Mesodermal cell (in vitro differentiated cells): Measurements from ENCODE around the gene SEC23B.
"Not testable (repeated sequence)": the region's sequence is repeated elsewhere in the genome, so short reads cannot be mapped to it uniquely, and the experiment has no call there.

Experiments
- H3K27ac ChIP-seq: 2 replicates; pipeline ENCODE4 v1.7.0; 2013; ENCODE audit warnings: mild to moderate bottlenecking, low read depth, low read length, moderate library complexity; ENCODE audit not compliant: severe bottlenecking
- H3K36me3 ChIP-seq: 2 replicates; pipeline ENCODE4 v1.7.1; 2013; ENCODE audit warnings: mild to moderate bottlenecking, low read length, moderate library complexity; ENCODE audit not compliant: control insufficient read depth, insufficient read depth
- H3K4me1 ChIP-seq: one replicate; pipeline ENCODE4 v1.7.1; 2013; ENCODE audit warnings: mild to moderate bottlenecking, low read length; ENCODE audit not compliant: insufficient read depth, control insufficient read depth, poor library complexity, severe bottlenecking
- H3K4me3 ChIP-seq: 2 replicates; pipeline ENCODE4 v1.7.0; 2013; ENCODE audit warnings: low read length, control low read depth, mild to moderate bottlenecking; ENCODE audit not compliant: insufficient read depth, poor library complexity, severe bottlenecking; ENCODE audit errors: extremely low read depth
- H3K9me3 ChIP-seq: 2 replicates; pipeline ENCODE4 v1.7.1; 2013; ENCODE audit warnings: mild to moderate bottlenecking, low read length, moderate library complexity; ENCODE audit not compliant: control insufficient read depth
- WGBS, 2 experiments: methylation state at CpG; one replicate each; pipeline ENCODE4 v1.1.5; 2013; ENCODE audit warnings: missing lambda C conversion rate in 2 of 2; ENCODE audit not compliant: insufficient coverage in 2 of 2; 5-methylcytosine and 5-hydroxymethylcytosine counted together

The SEC23B gene

DNA sequence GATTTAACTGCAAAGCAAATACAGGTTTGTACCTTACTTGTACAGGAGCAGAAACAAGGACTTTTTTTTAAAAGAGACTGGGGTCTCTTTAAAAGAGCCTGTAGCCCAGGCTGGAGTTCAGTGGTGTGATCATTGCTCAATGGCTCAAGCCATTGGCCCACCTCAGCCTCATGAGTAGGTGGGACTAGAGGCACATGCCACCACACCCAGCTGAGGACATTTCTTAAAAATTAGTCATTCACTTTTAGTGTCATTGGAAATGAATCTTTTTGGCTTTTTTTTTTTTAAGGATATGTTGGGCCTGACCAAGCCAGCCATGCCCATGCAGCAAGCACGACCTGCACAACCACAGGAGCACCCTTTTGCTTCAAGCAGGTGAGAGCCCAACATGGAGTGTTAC lies 16.9 kb downstream of the SEC23B start:
- Histone ChIP-seq H3K27ac (no peak overlapping the region), H3K36me3 (peaks cover 79% of the 10 kb centered on the region), H3K9me3 (no peaks in the 10 kb centered on the region), H3K4me1 (peaks cover 5% of the 10 kb centered on the region), H3K4me3 (no peak overlapping the region)
- 93% methylated on average over 1 of the region's 1 CpG; no CpG with 5 or more reads in 1 of the 2 experiments for WGBS, 2 experiments

DNA sequence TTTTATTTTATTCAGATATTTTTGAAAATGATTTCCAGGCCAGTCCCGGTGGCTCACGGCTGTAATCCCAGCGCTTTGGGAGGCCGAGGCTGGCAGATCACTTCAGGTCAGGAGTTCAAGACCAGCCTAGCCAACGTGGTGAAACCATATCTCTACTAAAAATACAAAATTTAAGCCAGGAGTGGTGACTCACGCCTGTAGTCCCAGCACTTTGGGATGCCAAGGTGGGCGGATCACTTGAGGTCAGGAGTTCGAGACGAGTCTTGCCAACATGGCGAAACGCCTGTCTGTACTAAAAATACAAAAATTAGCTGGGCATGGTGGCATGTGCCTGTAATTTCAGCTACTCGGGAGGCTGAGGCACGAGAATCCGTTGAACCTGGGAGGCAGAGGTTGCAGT lies 19.0 kb downstream of the SEC23B start:
- WGBS, 2 experiments = 82 to 88% methylated on average over 10 to 14 of the region's 14 CpGs
- H3K27ac ChIP-seq, H3K4me1 ChIP-seq, H3K9me3 ChIP-seq, H3K4me3 ChIP-seq: not testable (repeated sequence)
- peaks cover 86% of the 10 kb centered on the region for H3K36me3 ChIP-seq

DNA sequence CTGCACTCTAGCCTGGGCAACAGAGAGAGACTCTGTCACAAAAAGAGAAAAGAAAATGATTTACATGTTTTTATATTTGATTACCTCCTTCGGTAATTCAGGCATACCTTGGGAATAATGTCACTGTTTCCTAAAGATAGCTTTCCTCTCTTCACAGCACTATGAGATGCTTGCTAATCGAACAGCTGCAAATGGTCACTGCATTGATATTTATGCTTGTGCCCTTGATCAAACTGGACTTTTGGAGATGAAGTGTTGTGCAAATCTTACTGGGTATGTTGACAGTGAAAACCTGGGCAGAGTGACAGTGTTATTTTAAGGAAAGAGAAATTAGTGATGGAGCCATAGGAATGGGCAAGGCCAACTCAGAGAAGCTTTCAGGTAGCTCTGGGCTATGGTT lies 19.6 kb downstream of the SEC23B start:
- Histone ChIP-seq H3K4me1 (peaks cover 5% of the 10 kb centered on the region), H3K9me3 (no peaks in the 10 kb centered on the region), H3K36me3 (peaks cover 83% of the 10 kb centered on the region), H3K27ac (no peak overlapping the region), H3K4me3 (no peak overlapping the region)
- 100% methylated on average over 1 of the region's 2 CpGs for WGBS, 2 experiments

DNA sequence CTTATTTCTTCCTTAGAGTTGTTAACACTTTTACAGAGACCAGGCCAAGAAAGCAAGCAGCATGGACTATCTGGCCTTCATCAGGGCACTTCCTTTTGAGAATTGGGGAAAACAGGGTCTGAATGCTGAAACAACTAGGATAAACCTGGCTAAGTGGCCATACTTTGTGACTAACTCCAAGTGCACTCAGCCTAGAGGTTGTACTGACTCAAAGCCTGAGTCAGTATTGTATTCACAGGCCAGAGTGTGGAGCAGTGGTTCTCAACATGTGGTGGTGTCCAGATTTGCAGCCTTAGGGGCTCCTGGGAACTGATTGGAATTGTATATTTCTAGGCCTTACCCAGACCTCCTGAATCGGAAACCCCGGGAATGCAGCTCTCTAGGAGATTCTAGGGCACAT lies 20.1 kb downstream of the SEC23B start:
- Histone ChIP-seq H3K4me1 (peaks cover 5% of the 10 kb centered on the region), H3K27ac (no peak overlapping the region), H3K36me3 (peaks cover 88% of the 10 kb centered on the region), H3K4me3 (no peak overlapping the region), H3K9me3 (no peaks in the 10 kb centered on the region)
- WGBS, 2 experiments = 100% methylated on average over 2 of the region's 2 CpGs

DNA sequence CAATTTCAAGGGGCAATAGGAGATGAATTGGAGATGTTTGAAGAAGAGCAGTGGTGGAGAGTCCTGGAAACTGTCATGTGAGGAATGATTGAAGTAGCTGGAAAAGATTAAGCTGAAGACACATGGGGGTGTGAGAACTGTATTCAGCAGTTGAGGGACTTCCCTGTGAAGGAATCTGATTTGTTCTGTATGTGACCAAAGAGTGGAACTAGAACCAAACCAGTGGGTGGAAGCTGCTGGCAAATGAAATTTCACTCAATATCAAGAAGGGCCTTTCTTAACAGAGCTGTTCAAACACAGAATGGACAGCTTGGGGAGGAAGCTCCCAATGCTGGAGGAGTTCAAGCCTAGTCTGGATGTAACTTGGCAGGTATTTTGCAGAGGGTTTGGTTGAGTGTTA lies 21.3 kb downstream of the SEC23B start:
- Histone ChIP-seq H3K4me3 (no peak overlapping the region), H3K27ac (no peak overlapping the region), H3K4me1 (peaks cover 5% of the 10 kb centered on the region), H3K9me3 (no peaks in the 10 kb centered on the region), H3K36me3 (peaks cover 94% of the 10 kb centered on the region)

DNA sequence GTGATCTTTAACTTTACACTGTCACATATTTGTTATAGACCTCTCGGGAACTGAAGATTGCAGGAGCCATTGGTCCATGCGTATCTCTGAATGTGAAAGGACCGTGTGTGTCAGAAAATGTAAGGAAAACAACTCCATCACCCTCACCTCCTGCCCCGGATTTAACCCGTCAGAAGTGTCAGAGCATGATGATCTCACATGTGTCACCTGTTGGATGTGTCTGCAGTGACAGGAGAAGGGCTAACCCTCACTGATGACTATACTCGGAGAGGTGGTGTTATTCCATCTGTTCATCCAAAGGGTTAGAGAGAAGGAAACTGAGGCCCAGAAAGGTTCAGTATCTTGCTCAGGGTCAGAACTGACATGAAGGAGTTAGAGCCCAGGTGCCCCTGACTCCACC lies 24.9 kb downstream of the SEC23B start:
- Histone ChIP-seq H3K4me1 (no peaks in the 10 kb centered on the region), H3K9me3 (no peaks in the 10 kb centered on the region), H3K4me3 (no peak overlapping the region), H3K36me3 (peaks cover 82% of the 10 kb centered on the region), H3K27ac (no peak overlapping the region)
- WGBS, 2 experiments = 96 to 100% methylated on average over 1 to 3 of the region's 6 CpGs

DNA sequence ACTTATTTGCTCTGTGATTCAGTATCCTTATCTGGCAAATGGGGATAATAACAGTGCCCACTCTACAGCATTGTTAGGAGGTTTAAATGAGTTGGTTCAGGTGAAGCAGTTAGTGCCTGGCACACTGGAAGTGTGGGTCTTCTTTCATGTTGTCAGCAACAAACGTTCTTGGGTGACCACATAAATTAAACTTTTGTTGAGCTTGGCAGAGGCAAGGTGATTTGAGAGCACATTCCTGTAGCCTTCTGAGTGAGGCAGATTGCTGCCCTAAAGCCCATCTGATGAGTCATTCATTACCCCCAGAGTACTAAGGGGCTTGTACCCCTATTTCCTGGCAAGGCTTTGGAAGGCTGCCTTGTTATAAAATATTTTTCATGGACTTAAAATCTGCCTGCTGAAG lies 25.8 kb downstream of the SEC23B start:
- 75 to 85% methylated on average over 1 of the region's 1 CpG for WGBS, 2 experiments
- Histone ChIP-seq H3K27ac (no peak overlapping the region), H3K4me3 (no peak overlapping the region), H3K9me3 (no peaks in the 10 kb centered on the region), H3K36me3 (peaks cover 77% of the 10 kb centered on the region), H3K4me1 (no peaks in the 10 kb centered on the region)

DNA sequence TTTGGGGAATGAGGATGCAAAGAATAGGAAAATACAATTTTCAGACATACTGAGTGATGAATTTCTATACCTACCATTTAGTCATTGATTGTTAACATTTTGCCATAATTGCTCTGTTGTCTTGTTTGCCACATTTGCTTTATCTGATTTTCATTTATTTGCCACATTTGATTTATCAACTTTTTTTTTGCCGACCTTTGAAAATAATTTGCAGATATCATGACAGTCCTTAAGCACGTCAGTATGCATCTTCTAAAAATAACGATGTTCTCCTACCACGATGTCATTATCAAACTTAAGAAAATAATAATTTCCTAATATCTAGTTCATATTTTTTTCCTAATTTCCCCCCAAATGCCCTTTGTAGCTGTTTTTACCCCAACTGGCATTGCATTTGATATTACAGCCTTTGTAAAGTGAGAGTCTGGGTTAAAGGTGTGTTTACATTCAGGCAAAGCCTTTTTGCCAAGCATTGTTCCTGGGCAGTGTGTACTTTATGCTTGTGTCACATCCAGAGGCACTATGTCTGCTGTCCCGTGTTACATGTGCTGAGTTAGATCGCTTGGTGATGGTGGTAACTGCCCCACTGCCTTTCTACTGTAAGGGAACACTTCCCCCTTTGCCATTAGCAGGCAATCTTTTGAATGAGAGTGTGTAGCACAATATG lies 26.4 kb downstream of the SEC23B start:
- H3K9me3 ChIP-seq = no peaks in the 10 kb centered on the region
- H3K36me3 ChIP-seq = peaks cover 71% of the 10 kb centered on the region
- H3K4me3 ChIP-seq = no peak overlapping the region
- no peaks in the 10 kb centered on the region for H3K4me1 ChIP-seq
- H3K27ac ChIP-seq = no peak overlapping the region
- whole genome bisulfite sequencing, 2 experiments = 95 to 100% methylated on average over 3 to 4 of the region's 6 CpGs

DNA sequence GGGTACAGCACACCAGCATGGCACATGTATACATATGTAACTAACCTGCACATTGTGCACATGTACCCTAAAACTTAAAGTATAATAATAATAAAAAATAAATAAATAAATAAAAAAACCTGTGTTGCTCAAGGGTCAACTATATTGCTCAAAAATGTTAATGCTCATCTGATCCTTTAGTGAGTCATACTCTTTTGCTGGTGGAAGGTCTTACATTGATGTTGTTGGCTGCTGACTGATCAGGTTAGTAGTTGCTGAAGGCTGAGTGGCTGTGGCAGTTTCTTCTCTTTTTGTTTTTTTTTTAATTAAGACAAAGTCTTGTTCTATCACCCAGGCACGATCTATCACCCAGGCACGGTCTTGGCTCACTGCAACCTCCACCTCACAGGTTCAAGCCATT lies 29.9 kb downstream of the SEC23B start:
- 92 to 94% methylated on average over 2 of the region's 2 CpGs for WGBS, 2 experiments
- no peak overlapping the region for H3K4me3 ChIP-seq
- H3K27ac ChIP-seq = no peak overlapping the region
- H3K4me1 ChIP-seq = no peaks in the 10 kb centered on the region
- H3K36me3 ChIP-seq = peaks cover 66% of the 10 kb centered on the region
- H3K9me3 ChIP-seq = no peaks in the 10 kb centered on the region

DNA sequence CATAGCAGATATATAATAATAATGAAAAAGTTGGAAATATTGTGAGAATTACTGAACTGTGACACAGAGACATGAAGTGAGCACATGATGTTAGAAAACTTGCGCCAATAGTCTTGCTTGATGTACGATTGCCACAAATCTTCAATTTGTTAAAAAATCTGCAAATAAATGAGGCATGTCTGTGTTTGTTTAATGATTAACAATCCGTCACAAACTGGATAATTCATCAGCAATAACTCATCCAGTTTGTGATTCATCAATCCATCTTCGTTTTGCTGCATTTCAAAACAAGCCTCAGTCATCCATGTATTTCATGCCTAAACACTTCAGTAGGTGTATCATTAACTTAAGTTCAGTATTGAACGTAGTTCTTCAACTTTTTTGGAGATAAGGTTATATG lies 34.0 kb downstream of the SEC23B start:
- H3K36me3 ChIP-seq = peaks cover 75% of the 10 kb centered on the region
- H3K4me3 ChIP-seq = no peak overlapping the region
- 93 to 98% methylated on average over 3 to 5 of the region's 5 CpGs for WGBS, 2 experiments
- H3K9me3 ChIP-seq = no peaks in the 10 kb centered on the region
- H3K4me1 ChIP-seq = no peaks in the 10 kb centered on the region
- H3K27ac ChIP-seq = no peak overlapping the region

DNA sequence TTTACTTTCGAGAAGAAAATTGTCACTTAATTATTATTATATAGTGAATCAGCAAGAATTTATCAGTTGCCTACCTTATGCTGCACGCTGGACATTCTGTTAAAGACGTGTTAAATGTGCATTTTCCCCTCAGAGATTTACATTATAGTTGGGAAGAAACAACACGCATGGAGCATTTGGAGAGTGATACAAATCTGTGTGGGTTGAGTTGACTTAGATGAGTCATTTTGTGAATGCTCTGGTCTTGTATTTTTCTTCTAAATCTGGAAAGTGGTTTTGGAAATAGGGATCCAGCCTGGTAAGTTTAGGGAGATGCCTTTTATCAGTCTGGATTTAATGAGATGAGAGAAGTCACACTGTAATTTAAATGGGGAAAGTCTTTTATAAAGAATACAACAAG lies 35.5 kb downstream of the SEC23B start:
- H3K4me3 ChIP-seq = no peak overlapping the region
- no peaks in the 10 kb centered on the region for H3K4me1 ChIP-seq
- peaks cover 80% of the 10 kb centered on the region for H3K36me3 ChIP-seq
- WGBS, 2 experiments = 75 to 83% methylated on average over 1 of the region's 4 CpGs
- no peaks in the 10 kb centered on the region for H3K9me3 ChIP-seq
- no peak overlapping the region for H3K27ac ChIP-seq
